Activated naive CD4-positive, alpha-beta T cell treated with anti-CD3 and anti-CD28 coated beads, Interleukin-2, amount 10 ng/mL, durations not matched to agents 7 days and 5 days (primary cell): ENCODE data around the gene HSD17B13.

ENCODE experiments used
- CTCF ChIA-PET: fragments of 350-600 bp; sonication (Branson Sonifier 250); formaldehyde crosslinking; loops from one replicate; lab custom pipeline; 2021; ENCODE audit warnings: antibody characterized with exemption; lab: Charles Lee
- DNase-seq: peaks from one replicate; pipeline ENCODE4 v3.0.0-alpha.2; 2020
- H3K27ac Mint-ChIP-seq: one replicate; pipeline ENCODE4 v1.8.0; 2021; ENCODE audit warnings: mild to moderate bottlenecking, moderate library complexity, mixed read lengths
- H3K27me3 Mint-ChIP-seq: one replicate; pipeline ENCODE4 v1.8.0; 2021; ENCODE audit warnings: mild to moderate bottlenecking, mixed read lengths
- H3K36me3 Mint-ChIP-seq: one replicate; pipeline ENCODE4 v1.8.0; 2021; ENCODE audit warnings: mixed read lengths
- H3K4me1 Mint-ChIP-seq: one replicate; pipeline ENCODE4 v1.8.0; 2021; ENCODE audit warnings: mixed read lengths
- H3K4me3 Mint-ChIP-seq: one replicate; pipeline ENCODE4 v1.8.0; 2021; ENCODE audit warnings: mild to moderate bottlenecking, moderate library complexity, mixed read lengths
- H3K9me3 Mint-ChIP-seq: one replicate; pipeline ENCODE4 v1.8.0; 2021; ENCODE audit warnings: mixed read lengths

HSD17B13 gene

DNA sequence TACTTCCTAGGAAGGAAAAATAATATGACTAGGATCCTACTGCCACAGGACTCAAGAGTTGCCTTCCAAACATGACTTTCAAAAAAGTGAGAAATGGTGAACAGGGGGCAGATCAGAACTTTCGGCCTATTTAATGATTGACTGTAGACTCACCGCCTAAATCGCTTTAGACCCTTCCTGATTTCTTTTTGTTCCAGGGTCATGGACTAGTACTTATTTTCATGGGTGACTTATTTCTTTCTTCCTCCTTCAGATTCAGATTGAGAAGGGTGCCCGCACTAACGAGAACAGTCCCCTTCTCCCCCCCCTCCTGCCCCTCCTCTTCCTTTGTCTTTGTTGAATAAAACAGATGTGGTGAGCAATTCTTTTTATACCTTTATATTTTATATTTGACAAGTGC lies 54.3 kb downstream of the HSD17B13 start:
- Mint-ChIP-seq H3K4me3 (no peak overlapping the region), H3K4me1 (no peaks in the 10 kb centered on the region), H3K36me3 (no peaks in the 10 kb centered on the region), H3K27ac (no peak overlapping the region), H3K9me3 (no peaks in the 10 kb centered on the region), H3K27me3 (peaks cover 11% of the 10 kb centered on the region)
- no peak for DNase-seq
- CTCF ChIA-PET, result no interaction called here

DNA sequence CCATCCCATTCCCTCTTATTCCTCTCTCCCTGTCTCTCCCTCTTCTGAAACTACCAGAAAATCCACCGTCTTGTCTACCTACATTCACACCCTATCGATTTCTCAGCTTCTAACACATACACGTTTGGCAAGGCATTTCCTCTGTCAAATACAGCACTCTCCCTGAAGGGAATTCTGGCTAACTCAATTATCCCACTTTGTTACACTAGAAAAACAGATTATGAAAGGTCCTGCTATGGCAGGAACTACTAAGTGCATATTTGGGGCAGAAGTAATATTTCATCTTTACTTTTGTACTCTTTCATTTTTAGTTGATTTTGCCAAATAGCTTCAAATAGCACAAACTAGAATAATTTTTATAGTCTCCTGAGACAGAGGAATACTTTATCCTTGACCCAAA lies 55.7 kb downstream of the HSD17B13 start:
- H3K4me1 Mint-ChIP-seq, result no peaks in the 10 kb centered on the region
- DNase-seq, result no peak
- peaks cover 4% of the 10 kb centered on the region for H3K9me3 Mint-ChIP-seq
- peaks cover 17% of the 10 kb centered on the region for H3K27me3 Mint-ChIP-seq
- H3K4me3 Mint-ChIP-seq, result no peak overlapping the region
- no peaks in the 10 kb centered on the region for H3K36me3 Mint-ChIP-seq
- CTCF ChIA-PET, result no interaction called here
- H3K27ac Mint-ChIP-seq, result no peak overlapping the region

DNA sequence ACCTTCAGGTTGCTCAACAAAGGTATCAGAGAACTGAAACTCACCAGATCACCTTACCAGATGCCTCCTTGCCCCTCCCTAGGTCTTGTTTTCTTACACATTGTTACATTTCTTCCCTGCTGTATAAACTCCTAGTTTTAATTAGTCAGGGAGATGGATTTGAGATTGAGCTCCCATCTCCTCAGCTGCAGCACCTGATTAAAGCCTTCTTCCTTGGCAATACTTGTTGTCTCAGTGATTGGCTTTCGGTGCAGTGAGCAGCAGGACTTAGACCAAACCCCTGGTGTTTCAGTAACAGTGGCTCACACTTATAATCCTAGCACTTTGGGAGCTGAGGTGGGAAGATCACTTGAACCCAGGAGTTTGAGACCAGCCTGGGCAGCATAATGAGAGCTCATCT lies 59.8 kb downstream of the HSD17B13 start:
- H3K27me3 Mint-ChIP-seq, result peaks cover 25% of the 10 kb centered on the region
- no peak for DNase-seq
- no peaks in the 10 kb centered on the region for H3K36me3 Mint-ChIP-seq
- peaks cover 4% of the 10 kb centered on the region for H3K9me3 Mint-ChIP-seq
- no peaks in the 10 kb centered on the region for H3K4me1 Mint-ChIP-seq
- H3K4me3 Mint-ChIP-seq, result no peak overlapping the region
- no peak overlapping the region for H3K27ac Mint-ChIP-seq
- CTCF ChIA-PET, result no interaction called here

DNA sequence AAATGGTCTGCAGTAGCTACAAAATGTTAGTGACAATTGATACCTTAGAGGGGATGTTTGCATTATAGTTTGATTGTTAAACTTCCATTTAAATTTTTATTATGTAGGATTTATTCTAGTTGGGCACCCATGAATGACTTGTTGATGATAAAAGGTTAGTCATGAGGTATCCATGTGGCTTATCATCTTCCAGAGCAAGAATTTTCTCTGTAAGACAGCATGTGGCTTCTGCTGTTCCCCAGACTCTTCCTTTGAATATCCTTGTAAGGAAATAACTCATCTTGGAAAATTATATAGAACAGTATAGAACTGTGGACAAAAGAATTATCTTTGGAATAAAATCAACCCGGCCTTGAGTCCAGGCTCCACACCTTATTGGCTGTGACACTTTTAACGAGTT lies 62.2 kb downstream of the HSD17B13 start:
- Mint-ChIP-seq H3K27me3 (peaks cover 15% of the 10 kb centered on the region), H3K27ac (no peak overlapping the region), H3K36me3 (no peaks in the 10 kb centered on the region), H3K4me1 (no peaks in the 10 kb centered on the region), H3K9me3 (peaks cover 4% of the 10 kb centered on the region), H3K4me3 (no peak overlapping the region)
- CTCF ChIA-PET, result no interaction called here
- no peak for DNase-seq

DNA sequence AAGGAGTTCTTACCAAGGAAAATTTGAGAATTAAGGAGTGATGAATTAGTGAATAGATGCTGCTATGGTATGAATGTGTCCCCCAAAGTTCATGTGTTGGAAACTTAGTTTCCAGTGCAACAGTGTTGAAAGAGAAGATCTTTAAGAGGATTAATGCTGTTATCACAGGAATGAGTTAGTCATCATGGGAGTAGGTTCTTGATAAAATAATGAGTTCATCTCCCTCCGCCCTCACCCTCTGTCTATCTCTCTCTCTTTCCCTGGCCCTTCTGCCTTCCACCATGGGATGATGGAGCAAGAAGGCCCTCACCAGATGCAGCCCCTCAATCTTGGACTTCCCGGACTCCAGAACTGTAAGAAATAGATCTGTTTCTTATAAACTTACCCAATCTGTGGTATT lies 64.0 kb downstream of the HSD17B13 start:
- Mint-ChIP-seq H3K9me3 (peaks cover 4% of the 10 kb centered on the region), H3K4me1 (no peaks in the 10 kb centered on the region), H3K4me3 (no peak overlapping the region), H3K27ac (no peak overlapping the region), H3K27me3 (peaks cover 14% of the 10 kb centered on the region), H3K36me3 (no peaks in the 10 kb centered on the region)
- no peak for DNase-seq
- CTCF ChIA-PET, result no interaction called here

DNA sequence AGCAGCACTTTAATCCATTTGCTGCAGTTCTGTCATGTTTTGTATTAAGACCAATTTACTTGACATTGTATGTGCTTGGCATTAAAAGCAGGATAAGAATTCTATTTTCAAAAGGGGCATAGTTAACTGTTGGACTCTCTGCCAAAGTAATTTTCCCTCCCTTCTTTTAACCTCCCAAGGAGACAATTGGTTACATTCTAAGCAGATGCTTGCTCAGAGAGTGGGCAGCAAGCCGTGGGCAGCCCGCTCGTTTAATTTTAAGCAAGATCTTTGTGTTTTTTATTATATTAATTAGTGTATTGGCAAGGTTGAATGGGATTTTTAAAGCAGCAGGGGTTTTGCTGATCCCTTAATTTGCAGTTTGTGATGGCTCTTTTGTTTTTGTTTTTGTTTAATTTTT lies 65.2 kb downstream of the HSD17B13 start:
- no peaks in the 10 kb centered on the region for H3K4me1 Mint-ChIP-seq
- DNase-seq, result no peak
- no peaks in the 10 kb centered on the region for H3K9me3 Mint-ChIP-seq
- no peaks in the 10 kb centered on the region for H3K36me3 Mint-ChIP-seq
- H3K27me3 Mint-ChIP-seq, result peaks cover 8% of the 10 kb centered on the region
- H3K27ac Mint-ChIP-seq, result no peak overlapping the region
- H3K4me3 Mint-ChIP-seq, result no peak overlapping the region
- CTCF ChIA-PET, result no interaction called here

DNA sequence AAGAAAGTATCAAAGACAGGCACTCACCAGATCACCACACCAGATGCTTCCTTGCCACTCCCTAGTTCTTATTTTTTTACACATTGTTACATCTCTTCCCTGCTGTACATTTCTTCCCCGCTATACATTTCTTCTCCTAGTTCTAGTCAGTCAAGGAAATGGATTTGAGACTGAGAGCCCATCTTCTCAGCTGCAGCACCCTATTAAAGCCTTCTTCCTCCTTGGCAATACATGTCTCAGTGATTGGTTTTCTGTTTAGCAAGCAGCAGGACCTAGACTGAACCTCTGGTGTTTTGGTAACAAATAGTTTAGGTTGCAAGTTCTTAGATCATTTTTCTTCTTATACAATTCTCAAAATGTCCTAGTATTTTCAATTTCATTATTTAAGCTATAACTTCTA lies 66.9 kb downstream of the HSD17B13 start:
- no peaks in the 10 kb centered on the region for H3K4me1 Mint-ChIP-seq
- CTCF ChIA-PET, result no interaction called here
- H3K27ac Mint-ChIP-seq, result no peak overlapping the region
- DNase-seq, result no peak
- H3K36me3 Mint-ChIP-seq, result no peaks in the 10 kb centered on the region
- H3K4me3 Mint-ChIP-seq, result no peak overlapping the region
- peaks cover 8% of the 10 kb centered on the region for H3K27me3 Mint-ChIP-seq
- H3K9me3 Mint-ChIP-seq, result no peaks in the 10 kb centered on the region
